Endothelial cell of umbilical vein (primary cell): ENCODE measurements around the gene HESX1.

Source experiments
- EZH2 ChIP-seq: IDR thresholded peaks from 2 replicates; pipeline ENCODE4 v1.6.1; 2012; ENCODE audit warnings: borderline replicate concordance, low read depth, mild to moderate bottlenecking, moderate library complexity, low read length, inconsistent platforms; ENCODE audit not compliant: severe bottlenecking
- FOS ChIP-seq: IDR thresholded peaks from 2 replicates; pipeline ENCODE4 v1.6.1; 2011; ENCODE audit warnings: mild to moderate bottlenecking, low read length, moderate library complexity, borderline replicate concordance; ENCODE audit not compliant: insufficient read depth
- MYC ChIP-seq: IDR thresholded peaks from one replicate; pipeline ENCODE4 v1.6.1; 2011; ENCODE audit warnings: mild to moderate bottlenecking, low read depth, low read length
- POLR2A ChIP-seq: IDR thresholded peaks from 2 replicates; pipeline ENCODE4 v1.6.1; 2012; ENCODE audit warnings: low read depth, mild to moderate bottlenecking, control low read depth, low read length
- POLR2AphosphoS5 ChIP-seq: IDR thresholded peaks from 2 replicates; pipeline ENCODE4 v1.6.1; 2012; ENCODE audit warnings: low read depth, mild to moderate bottlenecking, control low read depth, low read length, moderate library complexity; ENCODE audit not compliant: insufficient read depth
- TF ChIP-seq, protein P1 (sequence below): IDR thresholded peaks from 2 replicates; pipeline ENCODE4 v1.6.1; 2011; ENCODE audit not compliant: insufficient read depth, insufficient read length
- TF ChIP-seq, protein P2 (sequence below), 2 donors: IDR thresholded peaks; 1 replicate in 1 of 2; 2 replicates in 1 of 2; pipeline ENCODE4 v1.5.1; 2011; ENCODE audit warnings: low read length in 2 of 2, mild to moderate bottlenecking in 2 of 2, moderate library complexity in 2 of 2, control low read depth in 1 of 2, inconsistent platforms in 1 of 2, low read depth in 1 of 2; ENCODE audit not compliant: insufficient read depth in 1 of 2; ENCODE audit errors: extremely low read depth in 1 of 2

DNA sequence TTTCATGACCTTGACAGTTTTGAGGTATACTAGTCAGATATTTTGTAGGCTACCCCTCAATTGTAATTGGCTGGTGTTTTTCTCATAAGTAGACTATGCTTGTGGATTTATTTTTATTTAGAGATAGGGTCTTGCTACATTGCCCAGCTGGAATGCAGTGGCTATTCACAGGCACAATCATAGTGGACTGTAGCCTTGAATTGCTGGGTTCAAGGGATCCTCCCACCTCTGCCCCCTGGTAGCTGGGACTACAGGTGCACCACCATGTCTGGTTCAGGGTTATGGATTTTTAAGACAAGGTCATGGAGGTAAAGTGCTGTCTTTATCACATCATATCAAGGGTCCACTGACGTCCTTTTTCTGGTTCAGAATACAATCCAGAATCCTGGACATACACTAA, 23.7 kb downstream of the HESX1 start:
- TF ChIP-seq, protein P1, sequence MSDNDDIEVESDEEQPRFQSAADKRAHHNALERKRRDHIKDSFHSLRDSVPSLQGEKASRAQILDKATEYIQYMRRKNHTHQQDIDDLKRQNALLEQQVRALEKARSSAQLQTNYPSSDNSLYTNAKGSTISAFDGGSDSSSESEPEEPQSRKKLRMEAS = no peak
- TF ChIP-seq, protein P2, sequence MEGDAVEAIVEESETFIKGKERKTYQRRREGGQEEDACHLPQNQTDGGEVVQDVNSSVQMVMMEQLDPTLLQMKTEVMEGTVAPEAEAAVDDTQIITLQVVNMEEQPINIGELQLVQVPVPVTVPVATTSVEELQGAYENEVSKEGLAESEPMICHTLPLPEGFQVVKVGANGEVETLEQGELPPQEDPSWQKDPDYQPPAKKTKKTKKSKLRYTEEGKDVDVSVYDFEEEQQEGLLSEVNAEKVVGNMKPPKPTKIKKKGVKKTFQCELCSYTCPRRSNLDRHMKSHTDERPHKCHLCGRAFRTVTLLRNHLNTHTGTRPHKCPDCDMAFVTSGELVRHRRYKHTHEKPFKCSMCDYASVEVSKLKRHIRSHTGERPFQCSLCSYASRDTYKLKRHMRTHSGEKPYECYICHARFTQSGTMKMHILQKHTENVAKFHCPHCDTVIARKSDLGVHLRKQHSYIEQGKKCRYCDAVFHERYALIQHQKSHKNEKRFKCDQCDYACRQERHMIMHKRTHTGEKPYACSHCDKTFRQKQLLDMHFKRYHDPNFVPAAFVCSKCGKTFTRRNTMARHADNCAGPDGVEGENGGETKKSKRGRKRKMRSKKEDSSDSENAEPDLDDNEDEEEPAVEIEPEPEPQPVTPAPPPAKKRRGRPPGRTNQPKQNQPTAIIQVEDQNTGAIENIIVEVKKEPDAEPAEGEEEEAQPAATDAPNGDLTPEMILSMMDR (IDR thresholded peaks at IDR 0.05; ENCODE audit: extremely low read depth in 1 of 2, insufficient read depth in 1 of 2, low read depth in 1 of 2, low read length in 2 of 2) = no peak
- TF ChIP-seq POLR2A = no peak
- no peak for TF ChIP-seq POLR2AphosphoS5
- TF ChIP-seq MYC = no peak
- TF ChIP-seq EZH2 = no peak
- TF ChIP-seq FOS = no peak
